GM21619 (cell line): ENCODE measurements around the gene PPP1R1B.

Source experiments
- ATAC-seq: cut with Tn5 transposase; IDR thresholded peaks from one replicate; pipeline ENCODE4 v1.9.1; 2021; ENCODE audit not compliant: unreplicated experiment

PPP1R1B gene

GRCh38 chr17:39631403-39631802, 4.7 kb downstream of the PPP1R1B start:
- no peak for ATAC-seq

- no peak for ATAC-seq
Observed at GRCh38 chr17:39632153-39632941, 5.6 kb downstream of the PPP1R1B start.

- no peak for ATAC-seq
Observed at GRCh38 chr17:39633570-39634183, 6.9 kb downstream of the PPP1R1B start.

- ATAC-seq, result no peak
Observed at GRCh38 chr17:39634384-39634871, 7.7 kb downstream of the PPP1R1B start.

GRCh38 chr17:39635614-39636176, 8.9 kb downstream of the PPP1R1B start:
- no peak for ATAC-seq

- ATAC-seq, result peak; percentile 8
Observed at GRCh38 chr17:39636587-39636926, 9.8 kb downstream of the PPP1R1B start.

- peak; percentile 74 for ATAC-seq
Observed at GRCh38 chr17:39636927-39637736, 10.4 kb downstream of the PPP1R1B start, which contains the start of gene STARD3. Gene STARD3, plus strand, starts transcription at chr17:39637144. Its CDS starts 16,388 bp downstream, at chr17:39653532.

- ATAC-seq, result no peak
Observed at GRCh38 chr17:39638317-39638716, 11.6 kb downstream of the PPP1R1B start.

- no peak for ATAC-seq
Observed at GRCh38 chr17:39639043-39639442, 12.3 kb downstream of the PPP1R1B start.

- ATAC-seq, result no peak
Observed at GRCh38 chr17:39639566-39640458, 13.1 kb downstream of the PPP1R1B start.

GRCh38 chr17:39640591-39641031, 13.9 kb downstream of the PPP1R1B start:
- no peak for ATAC-seq

- ATAC-seq, result no peak
Observed at GRCh38 chr17:39641097-39641496, 14.3 kb downstream of the PPP1R1B start.

- no peak for ATAC-seq
Observed at GRCh38 chr17:39641883-39642282, 15.1 kb downstream of the PPP1R1B start.

- no peak for ATAC-seq
Observed at GRCh38 chr17:39642291-39643074, 15.7 kb downstream of the PPP1R1B start.

GRCh38 chr17:39643271-39643670, 16.5 kb downstream of the PPP1R1B start:
- ATAC-seq, result no peak

GRCh38 chr17:39647256-39647655, 20.5 kb downstream of the PPP1R1B start:
- ATAC-seq, result no peak

- ATAC-seq, result no peak
Observed at GRCh38 chr17:39648616-39649366, 22.0 kb downstream of the PPP1R1B start.

- no peak for ATAC-seq
Observed at GRCh38 chr17:39650121-39650579, 23.4 kb downstream of the PPP1R1B start.
